Subcutaneous abdominal adipose tissue (tissue), 5 donors: ENCODE data around the gene KCNAB2.

ENCODE experiments used
- H3K27ac ChIP-seq: one replicate; pipeline ENCODE4 v1.7.0; 2013; ENCODE audit warnings: low read depth, mild to moderate bottlenecking, inconsistent platforms, low read length, moderate library complexity
- H3K27me3 ChIP-seq, 5 donors: one replicate each; pipeline ENCODE4 v1.7.0; 2013; ENCODE audit warnings: low read length in 5 of 5, inconsistent platforms in 1 of 5; ENCODE audit not compliant: control insufficient read depth in 5 of 5, insufficient read depth in 4 of 5
- H3K36me3 ChIP-seq, 5 donors: one replicate each; pipeline ENCODE4 v1.7.0; 2013; ENCODE audit warnings: low read length in 5 of 5; ENCODE audit not compliant: control insufficient read depth in 5 of 5, insufficient read depth in 5 of 5
- H3K4me1 ChIP-seq, 5 donors: one replicate each; pipeline ENCODE4 v1.7.0; 2013; ENCODE audit warnings: low read length in 5 of 5, mild to moderate bottlenecking in 3 of 5, moderate library complexity in 1 of 5; ENCODE audit not compliant: control insufficient read depth in 5 of 5, insufficient read depth in 5 of 5
- H3K4me3 ChIP-seq, 5 donors: one replicate each; pipeline ENCODE4 v1.7.0; 2013; ENCODE audit warnings: low read length in 5 of 5, low read depth in 1 of 5
- H3K9ac ChIP-seq, 5 donors: one replicate each; pipeline ENCODE4 v1.7.0; 2013; ENCODE audit warnings: low read length in 5 of 5, mild to moderate bottlenecking in 4 of 5, moderate library complexity in 3 of 5
- H3K9me3 ChIP-seq, 5 donors: one replicate each; pipeline ENCODE4 v1.7.0; 2013; ENCODE audit warnings: low read length in 5 of 5; ENCODE audit not compliant: control insufficient read depth in 5 of 5
- donor health status: healthy.
- donor health status: healthy.
- donor health status: healthy.
- donor health status: healthy.
- donor health status: healthy.

KCNAB2 gene

DNA sequence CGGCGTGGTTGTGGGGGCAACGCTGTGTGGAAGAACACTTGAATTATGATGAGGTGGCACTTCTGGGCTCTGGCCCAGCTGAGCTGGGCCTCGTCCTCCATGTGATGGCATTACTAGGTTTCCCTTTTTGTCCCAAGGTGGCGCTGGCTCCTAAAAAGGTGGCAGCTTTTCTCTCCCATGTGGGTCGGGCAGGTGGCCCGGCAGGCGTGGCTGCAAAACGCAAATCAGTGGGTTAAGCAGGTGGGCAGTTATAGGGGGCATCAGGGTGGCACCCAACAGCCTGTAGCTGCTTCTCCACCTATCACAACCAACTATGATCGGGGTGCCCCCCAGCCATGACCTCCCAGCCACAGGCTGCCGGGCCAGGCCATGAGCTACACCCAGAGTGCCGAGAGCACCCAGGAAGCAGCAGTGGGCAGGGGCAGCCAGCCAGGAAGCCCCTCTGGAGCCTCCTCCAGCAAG is 59.6 kb downstream of the KCNAB2 start:
- Histone ChIP-seq H3K4me3 (no peak overlapping the region), H3K27ac (no peak overlapping the region), H3K27me3 (peaks cover 26 to 49% (median 38%) of the 10 kb centered on the region in 5 donors), H3K9ac (no peak overlapping the region), H3K36me3 (no peaks in the 10 kb centered on the region), H3K4me1 (no peaks in the 10 kb centered on the region), H3K9me3 (peaks cover 0 to 12% (median 0%) of the 10 kb centered on the region in 5 donors)

DNA sequence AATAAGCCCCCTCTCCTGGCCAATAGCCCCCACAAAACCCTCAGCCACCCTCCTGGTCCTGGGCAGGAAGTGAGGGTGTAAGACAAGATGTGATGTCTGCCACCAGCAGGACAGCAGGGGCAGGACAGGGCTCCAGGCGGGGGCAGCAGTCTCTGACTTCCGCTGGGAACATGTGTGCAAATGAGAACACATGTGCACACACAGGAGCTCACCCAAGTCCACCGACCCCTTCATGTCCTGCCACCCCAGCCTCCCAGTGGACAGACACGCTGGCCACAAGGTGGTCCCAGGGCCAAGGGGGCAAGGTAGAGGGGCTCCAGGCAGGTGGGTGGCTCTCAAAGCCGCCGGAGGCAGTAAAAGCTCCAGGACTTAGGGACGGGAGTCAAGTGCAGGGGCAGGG is 60.1 kb downstream of the KCNAB2 start:
- Histone ChIP-seq H3K4me1 (no peaks in the 10 kb centered on the region), H3K27ac (no peak overlapping the region), H3K27me3 (peaks cover 24 to 46% (median 37%) of the 10 kb centered on the region in 5 donors)

DNA sequence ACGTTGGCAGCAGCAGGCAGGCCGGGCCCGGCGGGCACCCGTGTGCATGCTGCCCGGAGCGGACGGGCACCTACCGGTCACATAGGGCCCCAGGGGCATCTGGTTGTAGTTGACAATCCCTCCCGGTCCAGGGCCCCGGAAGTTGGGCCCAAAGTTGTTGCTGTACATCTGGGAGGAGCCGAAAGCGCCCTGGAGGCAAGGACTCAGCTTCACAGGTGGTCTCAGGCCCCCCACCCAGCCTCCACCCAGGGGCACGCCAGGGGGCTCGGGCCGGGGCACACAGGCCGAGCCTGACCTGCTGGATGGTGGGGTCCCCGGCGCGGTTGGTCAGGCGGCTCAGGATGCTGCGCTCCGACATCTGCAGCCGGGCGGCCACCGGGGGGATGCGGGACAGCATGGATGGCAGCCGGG is 60.6 kb downstream of the KCNAB2 start:
- no peaks in the 10 kb centered on the region for H3K36me3 ChIP-seq
- peaks cover 24 to 42% (median 37%) of the 10 kb centered on the region in 5 donors for H3K27me3 ChIP-seq
- peaks cover 0 to 12% (median 0%) of the 10 kb centered on the region in 5 donors for H3K9me3 ChIP-seq
- no peak overlapping the region for H3K9ac ChIP-seq
- H3K4me1 ChIP-seq, result no peaks in the 10 kb centered on the region
- H3K27ac ChIP-seq, result no peak overlapping the region
- no peak overlapping the region for H3K4me3 ChIP-seq

More for the DNA sequence above, 60.1 kb downstream of the KCNAB2 start:
- Histone ChIP-seq H3K9me3 (peaks cover 0 to 12% (median 0%) of the 10 kb centered on the region in 5 donors), H3K9ac (no peak overlapping the region), H3K36me3 (no peaks in the 10 kb centered on the region), H3K4me3 (no peak overlapping the region)

DNA sequence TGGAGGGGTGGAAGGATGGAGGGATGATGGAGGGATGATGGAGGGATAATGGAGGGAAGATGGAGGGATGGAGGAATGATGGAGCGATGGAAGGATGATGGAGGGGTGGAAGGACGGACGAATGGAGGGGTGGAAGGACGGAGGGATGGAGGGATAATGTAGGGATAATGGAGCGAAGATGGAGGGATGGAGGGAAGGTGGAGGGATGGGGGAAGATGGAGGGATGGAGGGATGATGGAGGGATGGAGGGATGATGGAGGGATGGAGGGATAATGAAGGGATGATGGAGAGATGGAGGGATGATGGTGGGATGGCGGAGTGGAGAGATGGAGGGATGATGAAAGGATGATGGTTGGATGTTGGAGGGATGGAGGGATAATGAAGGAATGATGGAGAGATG is 61.3 kb downstream of the KCNAB2 start:
- Histone ChIP-seq H3K4me3 (no peak overlapping the region), H3K9me3 (peaks cover 0 to 12% (median 0%) of the 10 kb centered on the region in 5 donors), H3K27me3 (peaks cover 24 to 45% (median 42%) of the 10 kb centered on the region in 5 donors), H3K36me3 (no peaks in the 10 kb centered on the region), H3K4me1 (no peaks in the 10 kb centered on the region), H3K9ac (no peak overlapping the region), H3K27ac (no peak overlapping the region)

DNA sequence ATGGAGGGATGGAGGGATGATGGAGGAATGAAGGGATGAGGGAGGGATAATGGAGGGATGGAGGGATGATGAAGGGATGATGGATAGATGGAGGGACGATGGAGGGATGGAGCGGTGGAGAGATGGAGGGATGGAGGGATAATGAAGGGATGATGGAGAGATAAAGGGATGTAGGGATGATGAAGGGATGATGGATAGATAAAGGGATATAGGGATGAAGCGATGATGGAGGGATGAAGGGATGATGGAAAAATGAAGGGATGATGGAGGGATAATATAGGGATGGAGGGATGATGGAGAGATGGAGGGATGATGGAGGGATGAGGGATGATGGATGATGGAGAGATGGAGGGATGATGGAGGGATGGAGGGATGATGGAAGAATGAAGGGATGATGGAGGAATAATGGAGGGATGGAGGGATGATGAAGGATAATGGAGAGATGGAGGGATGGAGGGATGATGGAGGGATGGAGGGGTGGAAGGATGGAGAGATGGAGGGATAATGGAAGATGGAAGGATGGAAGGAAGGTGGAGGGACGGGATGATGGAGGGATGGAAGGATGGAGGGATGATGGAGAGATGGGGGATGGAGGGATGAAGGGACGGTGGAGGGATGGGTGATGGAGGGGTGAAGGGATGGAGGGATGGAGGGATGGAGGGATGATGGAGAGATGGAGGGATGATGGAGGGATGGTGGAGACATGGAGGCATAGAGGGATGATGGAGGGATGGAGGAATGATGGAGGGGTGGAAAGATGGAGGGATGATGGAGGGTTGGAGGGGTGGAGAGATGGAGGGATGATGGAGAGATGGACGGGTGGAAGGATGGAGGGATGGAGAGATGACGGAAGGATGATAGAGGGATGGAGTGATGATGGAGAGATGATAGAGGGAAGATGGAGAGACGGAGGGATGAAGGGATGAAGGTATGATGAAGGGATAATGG is 62.0 kb downstream of the KCNAB2 start:
- no peak overlapping the region for H3K27ac ChIP-seq
- peaks cover 0 to 12% (median 0%) of the 10 kb centered on the region in 5 donors for H3K9me3 ChIP-seq
- H3K27me3 ChIP-seq, result peaks cover 20 to 46% (median 38%) of the 10 kb centered on the region in 5 donors
- H3K36me3 ChIP-seq, result no peaks in the 10 kb centered on the region
- H3K9ac ChIP-seq, result no peak overlapping the region
- no peaks in the 10 kb centered on the region for H3K4me1 ChIP-seq
- no peak overlapping the region for H3K4me3 ChIP-seq

DNA sequence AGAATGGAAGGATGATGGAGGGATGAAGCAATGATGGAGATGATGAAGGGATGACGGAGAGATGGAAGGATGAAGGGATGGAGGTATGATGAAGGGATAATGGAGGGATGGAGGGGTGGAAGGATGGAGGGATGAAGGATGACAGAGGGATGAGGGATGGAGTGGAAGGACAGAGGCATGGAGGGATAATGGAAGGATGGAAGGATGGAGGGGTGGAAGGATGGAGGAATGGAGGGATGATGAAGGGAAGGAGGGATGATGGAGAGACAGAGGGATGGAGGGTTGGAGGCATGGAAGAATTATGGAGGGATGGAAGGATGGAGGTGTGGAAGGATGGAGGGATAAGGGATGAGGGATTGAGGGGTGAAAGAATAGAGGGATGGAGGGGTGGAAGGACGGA is 62.8 kb downstream of the KCNAB2 start:
- peaks cover 0 to 12% (median 0%) of the 10 kb centered on the region in 5 donors for H3K9me3 ChIP-seq
- no peak overlapping the region for H3K9ac ChIP-seq
- H3K4me1 ChIP-seq, result no peaks in the 10 kb centered on the region
- H3K27me3 ChIP-seq, result peaks cover 15 to 42% (median 31%) of the 10 kb centered on the region in 5 donors
- no peaks in the 10 kb centered on the region for H3K36me3 ChIP-seq
- no peak overlapping the region for H3K27ac ChIP-seq
- H3K4me3 ChIP-seq, result no peak overlapping the region

DNA sequence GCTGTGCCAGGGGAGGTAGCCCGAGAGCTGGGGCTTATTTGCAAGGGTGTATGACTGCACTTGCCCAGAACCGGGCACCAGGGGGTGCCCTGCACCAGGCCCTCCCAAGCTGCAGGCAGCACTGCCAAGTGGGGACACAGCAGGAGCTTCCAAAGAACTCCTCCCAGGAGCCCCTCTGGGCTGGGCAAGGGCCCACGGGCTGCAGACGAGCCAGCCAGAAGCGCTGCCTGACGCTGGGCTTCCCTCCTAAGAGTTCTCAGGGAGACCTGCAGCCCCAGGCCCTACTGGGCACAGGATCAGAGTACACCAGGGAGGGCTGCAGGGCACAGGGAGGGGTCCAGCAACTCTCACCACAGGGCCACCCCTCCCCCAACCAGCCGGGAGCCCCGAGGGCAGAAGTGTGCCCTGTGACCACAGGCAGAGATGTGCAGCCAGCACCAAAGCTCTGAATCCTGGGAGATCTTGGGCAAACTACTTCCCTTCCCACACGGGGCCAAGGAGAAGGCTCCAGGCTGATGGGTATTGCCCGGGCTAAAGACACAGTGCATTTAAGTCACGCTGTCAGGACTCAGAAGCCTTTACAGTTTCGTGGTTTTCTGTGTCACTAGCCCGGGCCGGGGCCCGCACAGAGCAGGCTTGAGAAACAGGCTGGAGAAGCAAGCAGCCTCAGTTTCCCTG is 63.4 kb downstream of the KCNAB2 start:
- H3K9ac ChIP-seq, result no peak overlapping the region
- H3K4me3 ChIP-seq, result no peak overlapping the region
- H3K4me1 ChIP-seq, result no peaks in the 10 kb centered on the region
- peaks cover 0 to 12% (median 0%) of the 10 kb centered on the region in 5 donors for H3K9me3 ChIP-seq
- no peak overlapping the region for H3K27ac ChIP-seq
- H3K27me3 ChIP-seq, result peaks cover 10 to 36% (median 26%) of the 10 kb centered on the region in 5 donors
- no peaks in the 10 kb centered on the region for H3K36me3 ChIP-seq

DNA sequence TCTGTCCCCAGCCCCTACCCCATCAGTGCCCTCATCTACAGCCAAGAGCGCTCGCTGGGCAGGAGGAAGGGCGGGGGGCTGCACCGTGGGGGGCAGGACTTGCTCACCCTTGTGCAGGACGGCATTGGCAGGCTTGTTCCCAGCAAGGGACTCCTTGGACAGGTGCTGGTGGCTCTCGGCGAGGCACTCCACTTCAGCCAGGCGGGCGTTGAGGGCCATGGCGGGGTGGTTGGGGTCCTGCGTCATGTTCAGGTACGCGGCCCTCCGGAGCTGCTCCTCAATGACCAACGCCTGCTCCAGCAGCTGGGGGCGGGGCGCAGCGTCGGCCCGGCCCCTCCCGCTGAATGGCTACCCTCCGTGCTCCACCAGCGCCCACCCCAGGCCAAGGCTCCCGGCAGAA is 64.0 kb downstream of the KCNAB2 start:
- H3K27ac ChIP-seq, result no peak overlapping the region
- no peaks in the 10 kb centered on the region for H3K4me1 ChIP-seq
- H3K9me3 ChIP-seq, result peaks cover 0 to 12% (median 0%) of the 10 kb centered on the region in 5 donors
- no peak overlapping the region for H3K4me3 ChIP-seq
- H3K27me3 ChIP-seq, result peaks cover 9 to 33% (median 24%) of the 10 kb centered on the region in 5 donors
- H3K9ac ChIP-seq, result no peak overlapping the region
- no peaks in the 10 kb centered on the region for H3K36me3 ChIP-seq

DNA sequence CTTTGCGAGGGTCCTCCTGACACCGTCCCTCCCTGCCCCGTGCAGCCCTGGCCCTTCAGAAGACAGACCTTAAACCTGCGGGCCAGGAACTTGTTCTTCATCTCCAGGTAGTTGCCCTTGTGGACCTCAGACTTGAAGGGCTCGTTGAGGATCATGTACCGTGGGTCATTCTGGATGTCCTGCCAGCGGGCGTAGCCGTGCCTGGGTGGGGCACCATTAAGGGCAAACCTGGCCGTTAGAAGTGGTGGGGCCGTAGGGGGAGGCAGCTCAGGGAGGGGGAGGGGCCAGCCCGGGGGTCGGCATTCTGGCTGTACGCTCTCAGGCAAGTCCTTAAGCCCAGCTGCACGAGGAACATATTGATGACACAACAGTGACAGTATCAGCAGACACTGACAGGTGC is 64.6 kb downstream of the KCNAB2 start:
- no peaks in the 10 kb centered on the region for H3K4me1 ChIP-seq
- H3K27me3 ChIP-seq, result peaks cover 8 to 32% (median 24%) of the 10 kb centered on the region in 5 donors
- no peak overlapping the region for H3K27ac ChIP-seq
- no peaks in the 10 kb centered on the region for H3K36me3 ChIP-seq
- H3K4me3 ChIP-seq, result no peak overlapping the region
- no peak overlapping the region for H3K9ac ChIP-seq
- H3K9me3 ChIP-seq, result peaks cover 0 to 14% (median 1%) of the 10 kb centered on the region in 5 donors

DNA sequence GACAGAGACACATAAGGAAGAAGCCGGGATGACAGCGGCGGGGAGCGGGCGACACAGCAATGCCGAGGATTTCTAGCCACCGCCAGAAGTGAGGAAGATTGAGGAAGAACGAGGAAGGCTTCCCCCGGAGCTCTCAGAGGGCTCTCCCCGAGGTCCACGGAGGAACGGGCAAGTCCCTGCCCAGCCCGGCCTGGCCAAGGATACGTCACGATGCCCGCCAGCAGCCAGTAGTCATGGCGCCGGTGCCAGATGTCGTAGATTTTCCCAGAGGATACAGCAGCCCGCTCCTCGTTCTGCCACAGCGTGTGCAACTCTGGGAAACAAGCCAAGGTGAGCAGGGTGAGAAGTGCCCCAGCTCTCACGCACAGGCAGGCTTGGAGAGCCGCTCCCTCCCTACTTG is 65.9 kb downstream of the KCNAB2 start:
- Histone ChIP-seq H3K9ac (no peak overlapping the region), H3K4me1 (no peaks in the 10 kb centered on the region), H3K27me3 (peaks cover 8 to 28% (median 20%) of the 10 kb centered on the region in 5 donors), H3K4me3 (no peak overlapping the region), H3K9me3 (peaks cover 0 to 21% (median 9%) of the 10 kb centered on the region in 5 donors), H3K36me3 (no peaks in the 10 kb centered on the region), H3K27ac (no peak overlapping the region)
